OCI-LY1 (cell line): ENCODE measurements around the gene TEC.

Experiments
- CTCF ChIP-seq: fragments of 200-600 bp; sonication (generic), shearing (Covaris generic); IDR thresholded peaks from 2 replicates; pipeline ENCODE4 v1.5.1; 2017; ENCODE audit warnings: mild to moderate bottlenecking, antibody characterized with exemption, low read length, moderate library complexity, mixed read lengths
- EZH2 ChIP-seq: fragments of 200-600 bp; sonication (generic), shearing (Covaris generic); IDR thresholded peaks from 2 replicates; pipeline ENCODE4 v1.8.0; 2017; ENCODE audit warnings: borderline replicate concordance, mixed run types, mild to moderate bottlenecking, antibody characterized with exemption, low read length, moderate library complexity, mixed read lengths

DNA sequence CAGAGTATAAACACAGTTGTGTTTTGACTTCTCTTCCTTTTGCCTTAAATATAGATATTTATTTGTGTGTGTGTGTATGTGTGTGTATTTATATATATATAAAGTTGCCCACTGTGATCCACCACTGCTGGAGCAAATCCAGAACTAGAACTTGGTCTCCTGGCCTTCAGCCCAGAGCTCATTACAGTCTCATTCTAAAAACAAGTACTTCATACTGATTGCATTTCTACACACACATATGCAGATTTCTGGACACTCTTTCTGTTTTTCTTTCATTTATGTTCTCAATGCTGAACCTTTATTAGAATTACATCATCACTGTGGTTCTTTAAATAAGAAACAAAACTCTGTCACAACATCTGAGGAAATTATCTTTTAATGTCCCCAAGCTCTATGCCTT lies 136.0 kb downstream of the TEC start:
- TF ChIP-seq CTCF (no peak), EZH2 (no peak)
